HG03280 (cell line): ENCODE measurements around the gene TARBP2.
"Not testable (repeated sequence)": the region's sequence is repeated elsewhere in the genome, so short reads cannot be mapped to it uniquely, and the experiment has no call there.

Experiments
- ATAC-seq: cut with Tn5 transposase; IDR thresholded peaks from one replicate; pipeline ENCODE4 v1.9.1; 2021; ENCODE audit warnings: mild to moderate bottlenecking, moderate library complexity; ENCODE audit not compliant: unreplicated experiment

TARBP2 gene

DNA sequence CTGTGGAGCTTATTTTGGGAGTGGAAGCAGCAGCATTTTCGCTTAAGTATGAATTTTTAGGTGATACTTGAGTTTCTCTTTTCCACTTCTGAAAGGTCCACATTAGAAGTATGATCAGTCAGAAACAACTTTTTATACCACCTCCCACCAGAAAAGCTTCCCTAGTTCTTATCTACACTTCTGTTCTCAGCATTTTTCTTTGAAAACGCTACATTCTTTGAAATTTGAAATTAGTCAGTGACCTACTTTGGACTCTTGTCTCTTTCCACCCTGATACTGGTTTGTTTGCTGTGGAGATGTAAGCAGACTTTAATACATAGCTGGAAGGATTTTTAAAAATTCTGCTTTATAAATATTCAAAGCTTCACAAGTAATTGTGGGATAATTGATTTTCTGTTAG, 27.0 kb upstream of the TARBP2 start:
- ATAC-seq, result no peak

DNA sequence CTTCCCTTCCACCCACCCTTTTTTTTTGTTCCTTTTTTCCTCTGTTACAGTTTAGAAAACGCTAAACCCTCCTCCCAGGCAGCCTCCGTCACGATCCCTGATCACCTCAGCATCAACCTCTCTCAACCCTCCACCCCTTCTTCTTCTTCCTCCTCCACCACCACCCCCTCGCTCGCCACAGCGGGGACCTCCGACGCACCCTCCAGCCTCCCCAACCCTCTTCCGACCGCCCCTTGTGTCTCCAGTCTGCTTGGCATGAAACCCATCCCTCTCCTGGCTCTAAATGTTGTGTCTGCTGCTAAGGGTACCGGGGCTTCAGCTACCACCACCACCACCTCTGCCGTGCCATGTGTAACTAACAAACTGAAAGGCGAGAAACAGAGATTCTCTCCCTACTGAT, 26.3 kb upstream of the TARBP2 start:
- ATAC-seq, result no peak

DNA sequence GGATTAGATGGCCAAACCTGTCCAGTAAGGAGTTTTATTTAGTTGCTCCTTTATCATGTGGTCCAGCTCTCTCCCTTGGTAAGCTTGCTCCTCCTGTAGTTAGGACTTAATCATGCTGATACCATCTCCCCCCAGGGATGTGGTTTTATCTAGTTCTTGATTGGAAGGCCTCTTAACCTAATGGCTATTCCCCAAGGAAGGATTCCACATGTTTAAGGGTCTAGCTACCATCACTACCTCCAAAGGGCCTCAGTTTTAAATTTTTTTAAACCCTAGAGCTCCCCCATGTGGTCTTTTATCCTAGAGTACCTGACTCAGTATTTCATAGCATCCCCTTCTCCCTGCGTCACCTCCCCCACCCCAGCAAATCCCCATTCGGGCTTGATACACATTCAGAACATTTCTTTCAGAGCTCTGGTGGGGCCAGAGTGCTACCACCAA, 24.3 kb upstream of the TARBP2 start:
- ATAC-seq, result no peak

DNA sequence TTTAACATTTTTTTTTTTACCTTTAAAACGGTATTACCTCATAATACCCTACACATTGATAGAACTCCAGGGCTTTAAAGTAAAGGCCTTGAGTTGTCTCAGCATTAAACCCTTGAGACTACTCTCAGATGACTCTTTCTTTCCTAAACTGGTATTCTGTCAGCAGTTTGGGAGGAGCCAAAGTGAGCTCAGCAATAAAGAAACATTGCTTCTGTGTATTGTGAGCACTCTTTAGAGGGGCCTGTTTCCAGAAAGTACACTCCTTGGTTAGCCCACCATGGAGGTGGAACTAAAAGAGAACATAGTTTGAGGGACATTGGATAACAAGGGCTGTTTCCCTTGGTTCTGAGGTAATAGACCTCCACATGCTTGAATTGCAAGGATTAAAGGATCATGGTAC, 22.2 kb upstream of the TARBP2 start:
- no peak for ATAC-seq

DNA sequence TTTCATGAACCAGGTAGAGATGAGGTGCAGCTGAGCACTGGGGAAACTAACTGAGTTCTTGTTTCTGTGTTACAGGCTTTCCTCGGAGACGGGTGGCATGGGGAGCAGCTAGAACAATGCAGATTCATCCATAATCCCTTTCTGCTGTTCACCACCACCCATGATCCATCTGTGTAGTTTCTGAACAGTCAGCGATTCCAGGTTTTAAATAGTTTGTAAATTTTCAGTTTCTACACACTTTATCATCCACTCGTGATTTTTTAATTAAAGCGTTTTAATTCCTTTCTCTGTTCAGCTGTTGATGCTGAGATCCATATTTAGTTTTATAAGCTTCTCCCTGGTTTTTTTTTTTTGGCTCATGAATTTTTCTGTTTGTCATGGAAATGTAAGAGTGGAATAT, 21.8 kb upstream of the TARBP2 start:
- no peak for ATAC-seq

DNA sequence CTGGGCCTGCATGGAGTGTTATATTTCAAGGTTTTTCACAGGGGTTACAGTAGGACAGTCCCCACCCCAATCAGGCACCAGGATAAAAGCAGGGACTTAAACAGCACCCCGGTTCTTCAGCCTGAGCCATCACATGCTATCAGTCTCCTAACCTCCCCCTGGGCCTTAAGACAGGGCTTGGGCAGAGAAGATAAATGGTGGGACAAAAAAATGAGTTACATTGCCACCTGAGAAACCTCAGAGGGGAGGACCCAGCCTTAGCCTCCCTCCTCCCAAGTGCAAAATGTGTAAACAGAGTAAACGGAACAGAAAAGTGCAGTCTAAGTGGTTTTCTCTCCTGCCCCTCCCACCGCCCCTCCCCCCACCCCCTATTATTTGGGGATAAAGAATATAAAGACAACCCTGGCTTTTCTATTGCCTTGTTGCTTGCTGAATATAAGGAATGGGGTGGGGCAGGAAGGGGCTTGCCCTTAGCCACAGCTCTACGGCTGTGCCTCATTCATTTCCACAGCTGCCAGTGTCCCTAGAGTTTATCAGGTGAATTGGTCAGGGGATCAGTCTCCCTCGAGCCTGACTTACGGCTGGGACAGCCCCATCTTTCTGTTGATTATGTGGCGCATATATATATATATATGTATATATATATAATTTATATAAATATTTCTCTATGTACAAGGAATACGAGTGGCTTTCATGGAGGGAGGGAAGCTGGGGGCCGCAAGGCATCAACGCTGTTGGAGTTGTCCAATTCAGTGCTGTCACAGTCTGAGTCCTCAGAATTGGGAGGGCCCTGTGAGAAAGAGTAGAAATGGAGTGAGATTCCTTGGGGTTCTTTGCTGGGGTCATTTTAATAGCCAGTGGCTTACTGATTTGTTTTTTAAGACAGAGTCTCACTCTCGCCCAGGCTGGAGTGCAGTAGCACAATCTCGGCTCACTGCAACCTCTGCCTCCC, 20.3 kb upstream of the TARBP2 start:
- ATAC-seq, result no peak

DNA sequence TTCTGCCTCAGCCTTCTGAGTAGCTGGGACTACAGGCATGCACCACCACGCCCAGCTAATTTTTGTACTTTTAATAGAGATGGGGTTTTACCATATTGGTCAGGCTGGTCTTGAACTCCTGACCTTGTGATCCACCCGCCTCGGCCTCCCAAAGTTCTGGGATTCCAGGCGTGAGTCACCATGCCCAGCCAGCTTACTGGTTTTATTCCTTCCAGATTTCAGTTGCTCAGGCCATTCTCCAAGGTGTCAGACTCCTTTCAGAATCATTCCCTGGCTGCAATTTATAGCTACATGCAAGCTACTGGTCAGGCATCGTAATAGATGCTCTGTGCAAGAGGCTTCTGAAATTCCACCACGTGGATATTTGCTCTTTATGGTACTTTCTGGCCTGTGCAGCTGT, 19.6 kb upstream of the TARBP2 start:
- not testable (repeated sequence) for ATAC-seq

DNA sequence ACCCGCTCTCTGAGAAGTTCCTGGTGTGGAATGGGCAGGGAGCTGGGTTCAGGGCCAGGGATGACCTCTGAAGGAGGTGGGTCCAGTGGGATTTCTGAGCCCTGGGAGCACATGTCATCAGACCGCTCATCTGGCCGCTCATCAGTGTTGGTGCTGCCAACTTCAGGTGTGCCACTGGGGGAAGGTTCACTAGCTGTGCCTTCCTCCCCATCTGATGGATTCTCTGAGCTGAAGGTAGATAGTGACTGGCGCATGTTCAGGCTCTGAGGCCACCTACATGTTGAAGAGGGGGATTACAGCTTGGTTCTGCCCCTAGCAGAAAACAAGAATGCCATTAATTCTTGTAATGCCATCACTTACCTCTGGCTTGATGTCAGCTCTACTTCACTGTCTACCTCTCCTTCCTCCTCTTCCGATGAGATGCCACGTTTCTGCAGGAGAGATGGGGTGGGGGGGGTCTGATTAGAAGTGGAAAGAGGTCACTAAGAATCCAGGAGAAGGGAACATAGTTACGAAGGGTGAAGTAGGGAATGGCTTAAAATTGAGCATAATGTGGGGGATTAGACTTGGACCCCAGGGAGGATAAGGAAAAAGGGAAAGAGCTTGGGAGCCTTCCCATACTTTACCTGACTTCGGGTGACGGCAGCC, 19.0 kb upstream of the TARBP2 start:
- ATAC-seq, result no peak

DNA sequence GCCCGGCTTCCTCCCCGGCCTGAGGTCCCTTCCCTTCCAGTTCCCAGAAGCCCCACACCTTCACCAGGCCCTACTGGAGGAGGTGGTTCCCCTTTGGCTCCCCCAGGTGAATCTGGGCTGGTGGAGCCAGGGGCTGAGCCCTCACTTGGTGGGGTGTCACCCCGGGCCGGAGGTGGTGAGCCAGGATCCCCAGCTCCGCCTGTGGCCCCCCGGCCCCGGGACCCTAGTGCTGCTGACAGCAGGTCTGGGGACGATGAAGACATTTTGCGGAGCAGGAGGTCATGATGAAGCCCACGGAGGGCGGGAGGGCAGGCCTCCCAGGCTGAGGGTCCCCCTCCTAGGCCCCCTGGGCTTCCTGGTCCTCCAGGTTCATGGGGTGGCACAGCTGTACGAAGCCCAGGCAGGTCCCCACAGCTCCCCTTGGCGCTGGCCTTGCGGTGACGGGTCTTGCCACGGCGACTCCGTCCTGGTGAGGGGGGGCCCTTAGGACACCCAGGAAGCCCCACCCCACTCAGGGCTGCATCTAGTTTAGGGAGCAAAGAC, 18.4 kb upstream of the TARBP2 start:
- ATAC-seq, result no peak

DNA sequence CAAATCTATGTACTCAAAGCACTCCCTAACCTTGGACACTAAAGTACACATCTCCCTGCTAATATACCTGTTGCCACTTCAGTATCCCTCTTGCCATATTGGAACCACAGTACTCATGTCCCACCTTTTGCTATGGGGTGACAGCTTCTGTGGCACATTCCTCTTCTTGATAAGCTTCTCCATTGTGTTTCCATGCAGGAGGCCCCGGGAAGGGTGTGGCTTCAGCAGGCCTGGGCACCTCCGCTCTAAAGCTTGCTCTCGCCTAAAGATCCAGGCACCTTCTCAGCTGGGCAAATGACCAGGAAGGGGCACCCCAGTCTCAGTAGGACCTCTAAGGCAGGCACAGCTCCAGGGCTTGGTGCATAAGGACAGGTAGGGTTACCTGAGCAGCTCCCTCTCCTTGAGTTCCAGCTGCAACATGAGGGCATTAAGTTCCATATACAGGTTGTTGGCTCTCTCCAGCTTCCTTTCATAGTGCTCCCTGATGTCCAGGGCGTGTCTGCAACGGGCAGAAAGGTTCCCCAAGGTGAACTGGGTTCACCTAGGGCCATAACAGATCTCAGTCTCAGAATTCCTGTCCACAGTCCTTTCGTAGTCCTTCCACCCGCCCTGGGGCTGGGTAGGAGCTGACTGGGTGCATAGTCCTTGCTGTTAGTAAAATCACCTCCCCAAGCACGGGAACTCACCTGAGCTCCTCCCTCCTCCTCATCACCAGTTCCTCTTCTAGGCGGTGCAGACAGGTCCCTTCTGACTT, 17.7 kb upstream of the TARBP2 start:
- no peak for ATAC-seq

DNA sequence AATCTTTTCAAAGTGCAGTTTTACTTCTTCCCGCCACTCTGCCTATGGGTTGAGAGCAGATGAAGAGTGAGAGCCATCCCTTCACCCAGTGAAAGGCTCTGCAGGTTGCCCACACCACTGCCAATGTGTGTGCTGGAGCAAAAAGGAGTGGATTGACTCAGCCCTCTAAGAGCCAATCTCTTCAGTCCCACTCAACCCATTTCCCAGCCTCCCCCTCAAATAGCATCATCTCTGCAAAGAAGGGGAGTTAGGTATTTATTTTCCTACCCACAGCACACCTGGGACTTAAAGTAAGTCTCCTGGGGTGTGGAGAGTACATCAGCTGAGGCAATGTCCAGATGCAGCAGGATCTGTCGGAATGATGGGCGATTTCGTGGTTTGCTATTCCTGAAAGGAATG, 17.1 kb upstream of the TARBP2 start:
- ATAC-seq, result no peak

DNA sequence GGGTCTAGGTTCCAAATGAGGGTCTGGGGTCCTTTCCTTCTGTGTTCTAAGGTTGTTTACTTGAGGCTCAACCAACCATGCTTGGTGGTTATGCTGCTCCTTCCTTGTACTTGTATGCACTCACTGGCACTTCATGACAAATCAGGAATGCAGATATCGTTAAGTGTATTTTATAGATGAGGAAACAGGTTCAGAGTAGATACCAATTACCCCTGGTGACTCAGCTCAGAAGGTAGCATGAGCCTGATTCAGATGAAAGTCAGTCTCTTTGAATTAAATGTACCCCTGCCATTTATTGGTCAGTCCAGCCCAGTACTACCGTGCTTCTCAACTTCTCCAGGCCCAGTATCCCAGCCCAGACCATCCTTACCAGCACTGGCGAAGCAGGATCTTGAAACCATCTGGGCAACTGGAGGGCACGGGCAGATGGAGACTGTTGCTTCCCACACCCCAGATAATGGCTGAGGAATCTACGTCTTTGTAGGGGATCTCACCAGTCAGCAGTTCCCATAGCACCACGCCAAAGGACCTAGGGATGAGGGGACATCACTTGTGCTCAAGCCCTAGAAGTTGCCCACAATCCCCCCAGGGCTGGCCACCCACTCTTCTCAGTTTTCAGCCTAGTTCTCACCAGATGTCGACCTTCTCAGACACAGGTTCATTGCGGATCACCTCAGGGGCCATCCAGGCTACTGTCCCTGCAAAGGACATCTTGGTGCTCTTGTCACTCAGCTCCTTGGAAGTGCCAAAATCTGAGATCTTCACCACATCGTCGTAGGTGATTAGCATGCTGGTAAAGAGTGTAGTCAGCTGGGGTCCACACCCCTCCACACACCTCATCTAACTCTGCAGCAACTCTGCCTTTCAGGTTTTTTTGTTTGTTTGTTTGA, 16.2 kb upstream of the TARBP2 start:
- no peak for ATAC-seq

DNA sequence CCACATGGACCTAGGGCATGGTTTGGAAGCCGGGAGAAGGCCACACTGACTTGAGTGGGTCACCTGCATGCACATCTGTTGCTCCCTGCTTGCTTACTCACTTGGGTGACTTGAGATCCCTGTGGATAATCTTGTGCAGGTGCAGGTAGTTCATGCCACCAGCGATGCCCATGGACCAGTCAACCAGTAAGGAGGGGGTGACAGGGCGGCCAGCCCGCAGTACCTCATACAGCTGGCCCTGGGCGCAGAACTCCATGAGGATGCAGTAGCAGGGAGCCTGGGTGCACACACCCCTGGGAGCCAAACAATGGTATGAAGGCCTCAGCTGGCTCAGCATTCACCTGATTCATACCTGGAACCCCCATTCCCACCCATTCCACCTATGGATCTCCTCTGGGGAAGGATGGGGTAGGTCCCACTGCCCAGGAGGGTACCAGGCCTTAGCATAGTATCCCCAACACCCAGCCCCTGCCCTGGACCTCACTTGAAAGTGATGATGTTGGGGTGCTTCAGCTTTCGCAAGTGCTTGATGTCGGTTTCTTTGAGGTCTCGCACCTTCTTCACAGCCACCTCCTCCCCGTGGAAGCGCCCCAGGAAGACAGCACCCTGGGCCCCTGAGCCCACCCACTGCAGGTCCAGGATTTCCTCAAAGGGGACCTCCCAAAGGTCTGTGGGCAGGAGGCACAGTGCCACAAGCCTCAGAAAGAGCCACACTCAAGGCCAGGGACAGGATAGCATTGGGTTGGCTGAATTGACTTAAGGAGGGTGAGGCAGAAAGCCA, 14.9 kb upstream of the TARBP2 start:
- ATAC-seq, result no peak

DNA sequence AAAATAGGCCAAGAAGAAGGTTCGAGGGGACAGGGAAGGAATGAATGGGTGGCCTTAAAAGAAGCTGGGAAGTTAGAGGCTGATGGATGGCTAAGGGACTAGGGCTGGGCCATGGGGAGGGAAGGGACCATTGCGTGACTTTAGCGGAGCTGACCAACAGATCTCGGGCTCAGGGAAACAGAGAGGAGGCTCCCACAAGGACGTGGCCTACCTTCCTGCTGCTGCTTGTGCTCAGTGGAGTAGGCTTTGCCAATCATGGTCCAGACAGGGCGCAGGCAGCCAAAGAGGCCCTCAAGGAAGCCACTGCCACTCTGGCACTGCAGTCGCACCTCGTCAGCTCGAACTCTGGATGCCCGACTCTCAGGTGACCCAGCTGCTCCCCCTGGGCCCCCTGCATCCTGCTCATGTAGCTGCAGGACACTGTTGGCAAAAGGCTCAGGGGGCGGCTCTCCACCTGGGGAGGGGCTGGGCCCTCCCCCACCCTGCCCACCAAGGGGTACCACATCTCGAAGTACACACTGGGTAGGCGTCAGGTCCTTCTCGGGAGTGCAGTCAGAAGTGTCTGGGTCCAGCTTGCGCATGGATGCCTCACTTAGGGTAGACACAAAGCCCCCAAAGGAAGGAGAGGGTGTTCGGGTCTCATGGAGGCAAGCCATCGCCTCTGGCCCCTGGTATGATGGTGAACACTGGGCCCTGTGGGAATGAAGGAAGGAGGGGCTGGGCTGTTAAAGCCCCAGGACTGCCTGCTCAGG, 14.2 kb upstream of the TARBP2 start:
- no peak for ATAC-seq

DNA sequence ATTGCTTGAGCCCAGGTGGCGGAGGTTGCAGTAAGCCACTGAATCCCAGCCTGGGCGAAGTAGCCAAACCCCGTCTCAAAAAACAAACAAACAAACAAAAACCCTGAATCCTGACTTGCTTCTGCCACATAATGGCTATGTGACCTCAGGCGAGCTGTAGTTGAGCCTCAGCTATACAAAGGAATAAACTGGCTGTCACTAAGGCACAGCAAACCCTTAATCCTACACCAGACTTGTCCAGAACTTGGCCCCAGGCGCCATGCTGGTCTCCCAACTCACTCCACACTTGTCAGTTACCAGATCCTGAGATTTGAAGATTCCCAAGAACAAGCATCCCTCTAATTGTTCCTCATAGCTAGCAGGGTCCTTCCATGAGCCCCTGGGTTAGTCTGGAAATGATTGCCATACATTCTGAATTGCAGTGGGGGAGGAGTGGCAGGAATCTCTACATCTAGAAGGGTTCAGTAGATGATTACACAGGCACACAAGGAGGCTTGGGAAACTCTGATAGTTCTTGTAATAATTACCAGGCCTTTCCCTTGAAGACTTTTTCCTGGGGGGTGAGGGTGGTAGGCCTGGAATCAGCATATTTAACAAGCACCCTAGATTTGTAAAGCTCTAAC, 11.7 kb upstream of the TARBP2 start:
- ATAC-seq, result no peak

DNA sequence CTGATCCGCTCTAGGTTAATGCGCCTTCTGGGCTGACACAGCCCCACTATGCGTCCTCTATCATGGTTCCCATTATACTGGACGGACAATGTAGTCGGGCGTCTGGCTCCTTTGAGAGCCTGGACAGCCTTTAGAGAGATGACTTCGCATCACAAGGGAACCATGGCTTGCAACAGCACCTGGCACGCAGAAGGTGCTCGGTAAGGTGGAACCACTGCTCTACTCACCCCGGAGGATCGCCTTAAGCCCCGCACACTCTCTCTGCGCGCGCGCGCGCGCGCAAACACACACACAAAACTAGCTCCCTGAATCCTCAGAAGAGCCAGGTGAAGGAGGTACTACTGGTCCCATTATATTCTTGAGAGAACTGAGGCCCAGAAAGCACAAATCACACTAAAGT, 8.9 kb upstream of the TARBP2 start:
- no peak for ATAC-seq

DNA sequence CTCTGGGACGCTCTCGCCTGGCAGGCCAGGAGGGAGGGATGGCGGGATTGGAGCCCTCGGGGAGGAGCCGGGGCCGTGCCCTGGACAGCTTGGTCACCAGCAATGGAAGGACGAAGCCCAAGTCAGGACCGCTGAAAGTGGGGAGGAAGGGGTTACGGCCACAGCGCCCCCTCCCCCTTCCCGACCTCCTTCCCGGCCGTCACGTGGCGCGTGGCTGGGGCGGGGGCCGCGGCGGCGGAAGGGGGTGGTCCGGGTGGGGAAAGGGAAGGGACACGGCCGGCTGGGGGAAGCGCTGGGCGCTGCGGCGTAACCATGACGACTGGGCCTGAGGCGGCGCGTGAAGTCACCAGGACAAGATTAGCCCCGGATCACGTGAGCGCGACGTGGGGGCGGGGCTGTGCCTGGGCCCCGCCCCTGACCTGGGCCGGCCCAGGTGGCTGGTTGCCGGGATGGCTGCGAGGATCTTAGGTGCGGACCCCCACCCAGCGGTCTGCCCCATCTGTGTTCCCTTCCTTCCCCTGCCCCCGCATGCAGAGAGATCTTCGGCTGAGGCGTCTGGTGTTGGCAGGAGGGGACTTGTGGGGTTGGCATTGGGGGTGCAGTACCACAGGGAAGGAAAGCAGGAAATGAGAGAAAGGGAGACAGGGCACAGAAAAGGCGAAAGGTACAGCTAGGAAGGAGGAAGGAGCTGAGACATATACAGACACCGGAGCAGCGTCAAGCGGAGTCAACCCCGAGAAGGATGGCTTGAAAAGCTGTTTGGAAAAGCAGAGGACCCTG, 8.1 kb upstream of the TARBP2 start:
- ATAC-seq, result peak; percentile 96
